ENCODE data around the gene ZNF628. TPM values are rescaled to one million over a fixed set of nuclear protein-coding genes. Genes with fewer than 3 reads are reported as not detected.

The ZNF628 gene
- total RNA-seq, 1 experiment from 2014 or later: 12.3 TPM

DNA sequence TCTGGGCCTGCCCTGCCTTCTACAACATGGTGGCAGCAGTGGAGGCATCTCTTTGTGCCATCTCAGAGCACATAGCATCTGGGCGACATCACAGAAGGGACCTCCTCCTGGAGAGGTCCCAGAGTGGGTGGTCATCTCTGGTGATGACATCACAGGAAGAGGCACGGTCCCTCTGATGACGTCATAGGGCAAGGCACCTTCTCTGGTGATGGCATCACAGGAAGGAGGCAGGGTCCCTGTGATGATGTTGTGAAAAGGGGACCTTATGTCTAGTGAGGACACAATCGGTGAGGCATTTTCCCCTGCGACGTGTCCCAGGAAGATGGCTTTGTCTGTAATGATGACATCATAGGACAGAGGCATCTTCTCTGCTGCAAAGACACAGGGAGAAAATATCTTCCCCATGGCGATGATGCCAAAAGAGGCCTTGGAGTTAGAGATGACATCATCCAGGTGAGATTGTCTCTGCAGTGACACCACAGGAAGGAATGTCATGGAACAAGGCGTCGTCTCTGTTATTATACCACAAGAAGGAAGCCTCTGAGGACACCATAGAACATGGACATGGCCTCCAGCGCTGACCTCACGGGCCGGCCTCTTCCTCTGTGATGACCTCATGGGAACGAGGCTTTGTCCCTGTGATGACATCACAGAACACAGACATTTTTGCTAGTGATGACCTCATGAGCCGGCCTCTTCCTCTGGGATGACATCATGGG is 44.0 kb upstream of the ZNF628 start:
- POLR2A ChIA-PET: no interaction called here
- no peaks in the 10 kb centered on the region for H3K36me3 Mint-ChIP-seq (ENCODE audit: insufficient read depth, unreplicated experiment)
- H3K27me3 ChIP-seq (replicated peaks; ENCODE audit: control insufficient read depth, insufficient read depth, low read length): no peaks in the 10 kb centered on the region
- H3K27me3 Mint-ChIP-seq (ENCODE audit: insufficient read depth, unreplicated experiment): peaks cover 4% of the 10 kb centered on the region
- no peak overlapping the region for H3K4me3 Mint-ChIP-seq (ENCODE audit: unreplicated experiment)
- no peaks in the 10 kb centered on the region for H3K9me3 ChIP-seq
- BruUV-seq (replicated peaks): no TSS peak
- no peaks in the 10 kb centered on the region for H3K9me3 Mint-ChIP-seq (ENCODE audit: unreplicated experiment)
- no peak for DNase-seq
- TF ChIP-seq, protein P1, sequence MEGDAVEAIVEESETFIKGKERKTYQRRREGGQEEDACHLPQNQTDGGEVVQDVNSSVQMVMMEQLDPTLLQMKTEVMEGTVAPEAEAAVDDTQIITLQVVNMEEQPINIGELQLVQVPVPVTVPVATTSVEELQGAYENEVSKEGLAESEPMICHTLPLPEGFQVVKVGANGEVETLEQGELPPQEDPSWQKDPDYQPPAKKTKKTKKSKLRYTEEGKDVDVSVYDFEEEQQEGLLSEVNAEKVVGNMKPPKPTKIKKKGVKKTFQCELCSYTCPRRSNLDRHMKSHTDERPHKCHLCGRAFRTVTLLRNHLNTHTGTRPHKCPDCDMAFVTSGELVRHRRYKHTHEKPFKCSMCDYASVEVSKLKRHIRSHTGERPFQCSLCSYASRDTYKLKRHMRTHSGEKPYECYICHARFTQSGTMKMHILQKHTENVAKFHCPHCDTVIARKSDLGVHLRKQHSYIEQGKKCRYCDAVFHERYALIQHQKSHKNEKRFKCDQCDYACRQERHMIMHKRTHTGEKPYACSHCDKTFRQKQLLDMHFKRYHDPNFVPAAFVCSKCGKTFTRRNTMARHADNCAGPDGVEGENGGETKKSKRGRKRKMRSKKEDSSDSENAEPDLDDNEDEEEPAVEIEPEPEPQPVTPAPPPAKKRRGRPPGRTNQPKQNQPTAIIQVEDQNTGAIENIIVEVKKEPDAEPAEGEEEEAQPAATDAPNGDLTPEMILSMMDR (IDR thresholded peaks at IDR 0.05; ENCODE audit: insufficient read depth in 1 of 2, low read depth in 1 of 2, low read length in 1 of 2, severe bottlenecking in 1 of 2, unreplicated experiment in 1 of 2): no peak
- intact Hi-C loops (cut with micrococcal nuclease; ENCODE audit: unreplicated experiment): no loop called here
- no peaks in the 10 kb centered on the region for H3K36me3 ChIP-seq (ENCODE audit: control insufficient read depth, insufficient read depth, low read length)
- no peaks in the 10 kb centered on the region for H3K4me1 Mint-ChIP-seq (ENCODE audit: low read depth, unreplicated experiment)
- no peak overlapping the region for H3K4me3 ChIP-seq (ENCODE audit: low read depth, low read length)
- CTCF ChIA-PET: no interaction called here
- no peak overlapping the region for H3K27ac Mint-ChIP-seq (ENCODE audit: unreplicated experiment)
- H3K4me1 ChIP-seq: no peaks in the 10 kb centered on the region

DNA sequence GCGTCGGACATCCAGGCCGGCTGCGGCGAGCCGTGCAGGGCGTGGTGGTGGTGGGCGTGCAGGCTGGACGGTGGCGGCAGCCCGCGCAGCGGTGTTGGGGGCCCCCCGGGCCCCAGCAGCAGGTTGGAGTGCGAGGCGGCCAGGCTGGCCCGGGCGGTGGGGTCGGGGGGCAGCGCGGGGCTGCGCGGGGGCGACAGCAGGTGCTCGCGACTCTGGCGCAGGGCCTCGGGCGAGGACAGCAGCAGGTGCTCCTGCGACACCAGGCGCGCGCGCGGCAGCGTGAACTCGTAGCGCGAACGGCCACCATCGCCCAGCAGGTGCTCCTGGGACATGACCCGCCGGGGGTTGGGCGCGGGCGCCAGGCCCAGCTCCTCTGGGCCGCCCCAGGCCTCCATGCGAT is 43.1 kb upstream of the ZNF628 start:
- Histone ChIP-seq H3K27me3 (replicated peaks; ENCODE audit: control insufficient read depth, insufficient read depth, low read length) (no peaks in the 10 kb centered on the region), H3K4me1 (no peaks in the 10 kb centered on the region), H3K36me3 (ENCODE audit: control insufficient read depth, insufficient read depth, low read length) (no peaks in the 10 kb centered on the region), H3K4me3 (ENCODE audit: low read depth, low read length) (no peak overlapping the region), H3K9me3 (no peaks in the 10 kb centered on the region)
- no peak overlapping the region for H3K27ac Mint-ChIP-seq (ENCODE audit: unreplicated experiment)
- BruUV-seq (replicated peaks): no TSS peak
- peaks cover 6% of the 10 kb centered on the region for H3K27me3 Mint-ChIP-seq (ENCODE audit: insufficient read depth, unreplicated experiment)
- no peak for DNase-seq
- H3K4me3 Mint-ChIP-seq (ENCODE audit: unreplicated experiment): no peak overlapping the region
- H3K4me1 Mint-ChIP-seq (ENCODE audit: low read depth, unreplicated experiment): no peaks in the 10 kb centered on the region
- POLR2A ChIA-PET: no interaction called here
- H3K9me3 Mint-ChIP-seq (ENCODE audit: unreplicated experiment): no peaks in the 10 kb centered on the region
- CTCF ChIA-PET: no interaction called here
- no peaks in the 10 kb centered on the region for H3K36me3 Mint-ChIP-seq (ENCODE audit: insufficient read depth, unreplicated experiment)
- intact Hi-C loops (cut with micrococcal nuclease; ENCODE audit: unreplicated experiment): no loop called here
- TF ChIP-seq, protein P1 (IDR thresholded peaks at IDR 0.05; ENCODE audit: insufficient read depth in 1 of 2, low read depth in 1 of 2, low read length in 1 of 2, severe bottlenecking in 1 of 2, unreplicated experiment in 1 of 2): no peak

DNA sequence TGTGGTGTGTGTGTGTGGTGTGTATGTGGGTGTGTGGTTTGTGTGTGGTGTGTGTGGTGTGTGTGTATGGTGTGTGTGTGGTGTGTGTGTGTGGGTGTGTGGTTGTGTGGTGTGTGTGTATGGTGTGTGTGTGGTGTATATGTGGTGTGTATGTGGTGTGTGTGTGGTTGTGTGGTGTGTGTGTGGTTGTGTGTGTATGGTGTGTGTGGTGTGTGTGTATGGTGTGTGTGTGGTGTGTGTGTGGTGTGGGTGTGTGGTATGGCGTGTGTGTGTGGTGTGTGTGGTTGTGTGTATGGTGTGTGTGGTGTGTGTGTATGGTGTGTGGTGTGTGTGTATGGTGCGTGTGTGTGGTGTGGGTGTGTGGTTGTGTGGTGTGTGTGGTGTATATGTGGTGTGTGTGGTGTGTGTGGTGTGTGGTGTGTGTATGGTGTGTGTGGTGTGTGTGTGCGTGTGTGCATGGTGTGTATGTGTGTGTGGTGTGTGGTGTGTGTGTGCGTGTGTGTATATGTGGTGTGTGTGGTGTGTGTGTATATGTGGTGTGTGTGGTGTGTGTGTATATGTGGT is 42.0 kb upstream of the ZNF628 start:
- ChIA-PET CTCF (no interaction called here), POLR2A (no interaction called here)
- H3K9me3 Mint-ChIP-seq (ENCODE audit: unreplicated experiment): no peaks in the 10 kb centered on the region
- no peak overlapping the region for H3K27ac Mint-ChIP-seq (ENCODE audit: unreplicated experiment)
- no peaks in the 10 kb centered on the region; the same call in 1 of the 2 replicates for H3K27me3 ChIP-seq (replicated peaks; ENCODE audit: control insufficient read depth, insufficient read depth, low read length)
- DNase-seq: no peak
- no peaks in the 10 kb centered on the region for H3K4me1 ChIP-seq
- no peaks in the 10 kb centered on the region for H3K36me3 ChIP-seq (ENCODE audit: control insufficient read depth, insufficient read depth, low read length)
- TF ChIP-seq, protein P1 (IDR thresholded peaks at IDR 0.05; ENCODE audit: insufficient read depth in 1 of 2, low read depth in 1 of 2, low read length in 1 of 2, severe bottlenecking in 1 of 2, unreplicated experiment in 1 of 2): no peak
- no TSS peak for BruUV-seq (replicated peaks)
- H3K9me3 ChIP-seq: no peaks in the 10 kb centered on the region
- no peak overlapping the region for H3K4me3 Mint-ChIP-seq (ENCODE audit: unreplicated experiment)
- no peaks in the 10 kb centered on the region for H3K4me1 Mint-ChIP-seq (ENCODE audit: low read depth, unreplicated experiment)
- H3K27me3 Mint-ChIP-seq (ENCODE audit: insufficient read depth, unreplicated experiment): peaks cover 10% of the 10 kb centered on the region
- H3K4me3 ChIP-seq (ENCODE audit: low read depth, low read length): no peak overlapping the region
- intact Hi-C loops (cut with micrococcal nuclease; ENCODE audit: unreplicated experiment): no loop called here
- peaks cover 6% of the 10 kb centered on the region for H3K36me3 Mint-ChIP-seq (ENCODE audit: insufficient read depth, unreplicated experiment)
